Esophagus muscularis mucosa (tissue), 4 donors: ENCODE measurements around the gene ARNT2. TPM values are rescaled to one million over a fixed set of nuclear protein-coding genes. Genes with fewer than 3 reads are reported as not detected.

ENCODE experiments used
- DNase-seq: peaks from one replicate; pipeline ENCODE4 v3.0.0-alpha.2; 2017; ENCODE audit errors: extremely low spot score
- H3K27ac ChIP-seq, 4 donors: fragments of 200-600 bp; sonication (generic); replicated peaks in 1 of 4; 1 replicate in 3 of 4; 2 replicates in 1 of 4; pipeline ENCODE4 v1.5.1; 2016 to 2019; ENCODE audit warnings: mild to moderate bottlenecking in 1 of 4
- H3K27me3 ChIP-seq, 4 donors: fragments of 200-600 bp; sonication (generic); one replicate each; pipeline versions ENCODE4 v1.5.1 to v1.6.0; 2016 to 2019
- H3K36me3 ChIP-seq, 4 donors: fragments of 200-600 bp; sonication (generic); one replicate each; pipeline ENCODE4 v1.5.1; 2016 to 2019
- H3K4me1 ChIP-seq, 4 donors: fragments of 200-600 bp; sonication (generic); one replicate each; pipeline ENCODE4 v1.5.1; 2016 to 2019
- H3K4me3 ChIP-seq, 4 donors: fragments of 200-600 bp; sonication (generic); 1 replicate in 2 of 4; 2 replicates in 2 of 4; pipeline ENCODE4 v1.5.1; 2016 to 2019; ENCODE audit warnings: mild to moderate bottlenecking in 4 of 4, moderate library complexity in 1 of 4
- H3K9me3 ChIP-seq, 4 donors: fragments of 200-600 bp; sonication (generic); 1 replicate in 3 of 4; 2 replicates in 1 of 4; pipeline ENCODE4 v1.5.1; 2016 to 2019
- CTCF ChIP-seq, 3 experiments: fragments of 200-600 bp in 2 of 3; fragments of 450-650 bp in 1 of 3; sonication (generic) in 2 of 3; IDR thresholded peaks; one replicate each; pipeline ENCODE4 v1.5.1; 2017 to 2019; ENCODE audit warnings: antibody characterized with exemption in 3 of 3, mild to moderate bottlenecking in 2 of 3, moderate library complexity in 1 of 3
- EP300 ChIP-seq: sonication (generic); formaldehyde crosslinking; IDR thresholded peaks from one replicate; pipeline ENCODE4 v1.6.1; 2017; ENCODE audit warnings: antibody characterized with exemption
- POLR2A ChIP-seq: fragments of 450-650 bp; IDR thresholded peaks from one replicate; pipeline ENCODE4 v1.6.1; 2017; ENCODE audit warnings: antibody characterized with exemption, moderate library complexity, mild to moderate bottlenecking, low read depth
- POLR2AphosphoS5 ChIP-seq, 2 donors: sonication (generic); formaldehyde crosslinking; IDR thresholded peaks; one replicate each; pipeline ENCODE4 v1.6.1; 2017; ENCODE audit warnings: antibody characterized with exemption in 2 of 2
- WGBS: methylation state at CpG from one replicate; pipeline ENCODE4 v1.1.5; 2018; 5-methylcytosine and 5-hydroxymethylcytosine counted together
- intact Hi-C: fragments of 100-400 bp; cut with DNase I; formaldehyde crosslinking; loops from one replicate; pipeline ENCODE4 v1.15.1; 2023
- total RNA-seq, 4 donors: library from RNA; depleted of rRNA; stranded (reverse); fragments of >200 nt; gene quantifications; one replicate each; pipeline versions ENCODE4 v1.1.0 to v1.2.1, GENCODE V29; 2016

ARNT2 gene
- total RNA-seq, 4 donors from 2014 or later: 5.4 to 14.6 (median 8.2) TPM

GRCh38 chr15:80431635-80432344 is 27.6 kb downstream of the ARNT2 start:
- no peak overlapping the region for H3K4me3 ChIP-seq
- 75% methylated on average over 10 of the region's 11 CpGs for WGBS
- no peak for TF ChIP-seq POLR2AphosphoS5 (IDR thresholded peaks at IDR 0.05)
- no peak for TF ChIP-seq EP300
- TF ChIP-seq POLR2A: no peak
- no peak for TF ChIP-seq CTCF (IDR thresholded peaks at IDR 0.05)
- no peaks in the 10 kb centered on the region for H3K9me3 ChIP-seq
- DNase-seq: no peak
- no peak overlapping the region for H3K27ac ChIP-seq
- no peaks in the 10 kb centered on the region for H3K4me1 ChIP-seq
- H3K36me3 ChIP-seq: no peaks in the 10 kb centered on the region
- intact Hi-C loops: no loop called here
- no peaks in the 10 kb centered on the region for H3K27me3 ChIP-seq

GRCh38 chr15:80432345-80432702 is 28.1 kb downstream of the ARNT2 start:
- 96% methylated on average over 2 of the region's 2 CpGs for WGBS
- TF ChIP-seq EP300 (no peak), POLR2A (no peak), POLR2AphosphoS5 (IDR thresholded peaks at IDR 0.05) (no peak), CTCF (IDR thresholded peaks at IDR 0.05) (no peak)
- Histone ChIP-seq H3K4me3 (no peak overlapping the region), H3K4me1 (no peaks in the 10 kb centered on the region), H3K36me3 (no peaks in the 10 kb centered on the region), H3K9me3 (no peaks in the 10 kb centered on the region), H3K27ac (no peak overlapping the region), H3K27me3 (no peaks in the 10 kb centered on the region)
- DNase-seq: no peak
- intact Hi-C loops: no loop called here

- no peaks in the 10 kb centered on the region for H3K27me3 ChIP-seq
- no peaks in the 10 kb centered on the region for H3K9me3 ChIP-seq
- WGBS: 91% methylated on average over 5 of the region's 5 CpGs
- no peak overlapping the region for H3K27ac ChIP-seq
- H3K36me3 ChIP-seq: no peaks in the 10 kb centered on the region
- no peak for TF ChIP-seq POLR2AphosphoS5 (IDR thresholded peaks at IDR 0.05)
- TF ChIP-seq EP300: no peak
- no peak for TF ChIP-seq POLR2A
- TF ChIP-seq CTCF (IDR thresholded peaks at IDR 0.05): no peak
- intact Hi-C loops: no loop called here
- no peak for DNase-seq
- H3K4me1 ChIP-seq: no peaks in the 10 kb centered on the region
- no peak overlapping the region for H3K4me3 ChIP-seq
Measured at GRCh38 chr15:80433836-80434235, 29.7 kb downstream of the ARNT2 start.

GRCh38 chr15:80434926-80435720 is 30.9 kb downstream of the ARNT2 start:
- Histone ChIP-seq H3K36me3 (no peaks in the 10 kb centered on the region), H3K27me3 (no peaks in the 10 kb centered on the region), H3K4me3 (no peak overlapping the region), H3K4me1 (no peaks in the 10 kb centered on the region), H3K27ac (no peak overlapping the region), H3K9me3 (no peaks in the 10 kb centered on the region)
- no peak for DNase-seq
- TF ChIP-seq EP300 (no peak), POLR2AphosphoS5 (IDR thresholded peaks at IDR 0.05) (no peak), POLR2A (no peak), CTCF (IDR thresholded peaks at IDR 0.05) (no peak)
- intact Hi-C loops: no loop called here
- 81% methylated on average over 13 of the region's 13 CpGs for WGBS
